HG03108 (cell line): Measurements from ENCODE around the gene TAF8.
A peak's percentile ranks its signal among the peaks of the same experiment; 100 is the strongest.
"Not testable (repeated sequence)": the region's sequence is repeated elsewhere in the genome, so short reads cannot be mapped to it uniquely, and the experiment has no call there.

Experiments used
- ATAC-seq: cut with Tn5 transposase; IDR thresholded peaks from one replicate; pipeline ENCODE4 v1.9.1; 2021; ENCODE audit warnings: moderate library complexity; ENCODE audit not compliant: unreplicated experiment

TAF8 gene

DNA sequence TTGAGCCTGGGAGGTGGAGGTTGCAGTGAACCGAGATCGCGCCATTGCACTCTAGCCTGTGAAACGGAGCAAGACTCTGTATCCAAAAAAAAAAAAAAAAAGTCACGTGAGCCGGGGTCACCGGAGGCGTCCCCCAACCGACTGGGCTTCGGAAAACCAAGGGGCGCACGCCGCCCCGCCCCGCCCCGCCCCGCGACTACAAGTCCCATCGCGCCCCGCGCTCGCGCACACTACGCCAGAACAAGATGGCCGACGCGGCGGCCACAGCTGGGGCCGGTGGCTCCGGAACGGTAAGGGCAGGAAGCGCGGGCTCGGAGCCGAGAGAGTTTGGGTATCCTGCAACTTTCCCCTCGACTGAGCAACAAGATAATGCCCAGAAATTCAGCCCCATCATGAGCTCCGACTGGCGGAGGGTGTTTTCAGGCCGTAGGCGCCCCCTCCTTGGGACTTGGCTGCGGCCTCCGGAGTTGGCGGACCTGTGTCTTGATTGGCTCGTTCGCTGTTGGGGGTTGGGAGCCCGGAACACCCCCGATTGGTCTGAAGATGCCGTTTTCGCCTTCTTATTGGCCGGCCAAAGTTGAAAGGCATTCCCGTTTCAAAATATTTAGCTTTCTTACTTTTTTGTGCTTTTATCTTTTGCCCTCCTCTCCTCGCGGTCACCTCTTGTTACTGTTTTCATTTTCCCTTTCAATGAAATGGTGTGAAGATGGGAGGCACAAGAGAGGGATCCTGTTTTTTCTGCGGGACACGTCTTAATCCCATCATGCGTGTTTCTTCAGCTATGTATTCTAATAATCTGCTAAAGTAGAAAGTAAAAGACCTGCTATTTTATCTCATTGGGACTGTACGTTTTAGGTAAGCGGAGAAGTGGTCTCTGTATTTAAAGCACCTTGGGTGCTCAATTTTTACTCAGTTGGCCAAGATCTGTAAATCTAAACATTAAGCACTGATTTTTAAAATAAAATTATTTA is at the start of gene TAF8:
TSS of gene TAF8 (plus strand) at position 228 of the 971 bp plus-strand sequence. CDS start at position 246, 18 bp downstream.
- ATAC-seq: peak; percentile 64

GRCh38 chr6:42001506-42001905 is 48.8 kb upstream of the TAF8 start:
- no peak for ATAC-seq

DNA sequence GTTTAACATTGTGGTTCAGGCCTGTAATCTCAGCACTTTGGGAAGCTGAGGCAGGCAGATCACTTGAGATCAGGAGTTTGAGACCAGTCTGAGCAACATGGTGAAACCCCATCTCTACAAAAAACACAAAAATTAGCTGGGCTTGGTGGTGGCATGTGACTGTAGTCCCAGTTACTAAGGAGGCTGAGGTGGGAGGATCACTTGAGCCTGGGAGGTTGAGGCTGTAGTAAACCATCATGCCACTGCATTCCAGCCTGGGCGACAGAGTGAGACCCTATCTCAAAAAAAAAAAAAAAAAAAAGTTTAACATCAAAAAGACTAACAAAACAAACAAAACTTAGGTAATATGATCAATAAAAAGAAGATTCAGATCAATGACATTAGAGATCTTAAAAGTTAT is 46.7 kb upstream of the TAF8 start:
- ATAC-seq: not testable (repeated sequence)

- ATAC-seq: no peak
Observed at GRCh38 chr6:42007286-42008137, 42.8 kb upstream of the TAF8 start.

DNA sequence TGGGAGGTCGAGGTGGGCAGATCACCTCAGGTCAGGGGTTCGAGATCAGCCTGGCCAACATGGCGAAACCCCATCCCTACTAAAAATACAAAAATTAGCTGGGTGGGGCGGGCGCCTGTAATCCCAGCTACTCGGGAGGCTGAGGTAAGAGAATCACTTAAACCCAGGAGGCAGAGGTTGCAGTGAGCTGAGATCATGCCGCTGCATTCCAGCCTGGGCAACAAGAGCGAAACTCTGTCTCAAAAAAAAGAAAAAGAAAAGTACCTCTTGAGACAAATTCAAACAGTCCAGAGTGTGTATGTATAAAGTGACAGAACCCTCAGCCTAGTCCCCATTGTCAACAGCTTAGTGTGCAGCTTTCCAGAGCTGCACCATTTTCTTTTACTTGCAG is 42.2 kb upstream of the TAF8 start:
- ATAC-seq: not testable (repeated sequence)

- ATAC-seq: peak; percentile 6
Observed at GRCh38 chr6:42009844-42010184, 40.5 kb upstream of the TAF8 start.

GRCh38 chr6:42010185-42010891 is 40.0 kb upstream of the TAF8 start:
- ATAC-seq: peak; percentile 36

GRCh38 chr6:42010909-42011308 is 39.4 kb upstream of the TAF8 start:
- ATAC-seq: no peak

- ATAC-seq: no peak
Observed at GRCh38 chr6:42012501-42013133, 37.7 kb upstream of the TAF8 start.

DNA sequence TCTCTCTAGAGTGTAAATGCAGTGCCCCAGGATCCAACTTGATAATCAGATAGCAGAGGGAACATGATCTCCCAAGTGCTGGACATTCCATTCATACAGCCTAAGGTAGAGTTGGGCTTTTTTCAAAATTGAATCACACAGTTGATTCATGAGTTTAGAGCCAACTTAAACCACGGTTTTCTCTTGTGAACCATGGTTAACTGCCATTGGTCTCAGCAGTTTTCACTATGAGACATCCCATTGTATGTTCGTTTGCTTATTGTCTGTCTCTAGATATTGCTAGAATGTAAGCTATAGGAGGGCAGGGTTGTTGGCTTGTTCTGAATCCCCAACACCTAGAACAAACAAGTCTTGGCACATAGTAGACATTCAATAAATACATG is 37.2 kb upstream of the TAF8 start:
- ATAC-seq: no peak

GRCh38 chr6:42017021-42017643 is 33.2 kb upstream of the TAF8 start:
- ATAC-seq: no peak

GRCh38 chr6:42020967-42021366 is 29.4 kb upstream of the TAF8 start:
- no peak for ATAC-seq

DNA sequence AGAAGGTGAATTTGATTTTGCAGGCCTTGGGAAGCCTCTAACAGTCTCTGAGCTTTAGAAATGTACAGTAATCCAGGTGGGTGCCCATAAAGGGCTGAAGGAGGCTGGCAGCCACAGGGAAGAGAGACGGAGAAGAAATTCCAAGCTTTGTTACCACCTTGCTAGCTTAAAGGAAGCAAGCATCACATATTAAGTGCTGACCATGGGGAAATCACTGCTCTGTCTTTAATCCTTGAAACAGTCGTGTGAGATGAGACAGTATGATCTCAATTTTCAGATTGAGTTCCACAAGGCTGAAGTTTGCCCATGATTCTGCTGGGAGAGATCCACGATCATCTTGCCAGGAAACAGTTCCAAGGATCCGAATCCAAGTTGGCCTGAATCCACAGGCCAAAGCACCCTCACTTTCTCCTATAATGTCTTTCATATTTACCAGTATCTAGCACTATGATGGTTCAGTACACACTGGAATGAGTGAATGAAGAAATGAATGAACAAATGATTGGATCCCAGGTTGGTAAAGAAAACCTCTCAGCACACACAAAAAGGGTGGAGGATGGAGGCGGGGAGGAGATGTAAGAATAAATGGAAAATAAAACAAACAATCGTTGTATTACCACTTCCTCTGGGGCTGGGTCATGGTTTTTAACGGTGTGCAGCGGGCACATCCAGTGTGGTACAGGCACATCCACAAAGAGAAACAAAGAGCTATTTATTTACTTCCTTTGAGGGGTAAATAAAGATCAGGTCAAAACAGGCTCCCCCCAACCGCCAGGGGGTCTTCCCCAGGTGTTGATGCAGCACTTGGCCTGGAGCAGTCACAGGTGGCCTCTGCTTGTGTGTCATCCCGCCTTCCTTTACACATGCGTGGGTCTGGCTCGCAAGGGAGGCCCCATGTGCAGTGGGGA is 28.2 kb upstream of the TAF8 start:
- ATAC-seq: peak; percentile 38

DNA sequence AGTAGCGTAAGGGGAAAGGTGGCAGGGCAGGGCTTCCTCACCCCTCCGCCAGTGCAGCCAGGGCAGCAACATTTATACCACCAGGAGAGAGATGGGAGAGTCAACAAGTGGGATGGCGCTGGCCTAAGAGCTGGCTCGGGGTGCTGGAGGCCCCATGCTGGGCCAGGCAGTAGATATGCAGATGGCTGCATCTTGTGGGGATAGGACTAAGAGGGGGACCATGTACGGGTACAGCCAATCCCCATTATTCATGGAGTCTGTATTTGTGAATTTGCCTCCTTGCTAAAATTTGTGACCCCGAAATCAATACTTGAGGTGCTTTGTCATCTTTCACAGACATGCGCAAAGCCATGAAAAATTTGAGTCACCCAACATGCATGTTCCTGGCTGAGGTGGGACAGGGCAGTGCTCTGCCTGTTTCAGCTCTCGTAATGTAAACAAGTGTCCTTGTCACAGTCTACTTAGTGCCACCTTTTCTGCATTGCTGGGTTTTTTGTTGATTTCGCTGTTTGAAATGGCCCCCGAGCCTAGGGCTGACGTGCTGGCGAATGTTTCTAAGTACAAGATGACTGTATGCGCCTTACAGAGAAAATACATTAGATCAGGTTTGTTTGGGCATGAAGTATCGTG is 27.5 kb upstream of the TAF8 start:
- ATAC-seq: peak; percentile 0

DNA sequence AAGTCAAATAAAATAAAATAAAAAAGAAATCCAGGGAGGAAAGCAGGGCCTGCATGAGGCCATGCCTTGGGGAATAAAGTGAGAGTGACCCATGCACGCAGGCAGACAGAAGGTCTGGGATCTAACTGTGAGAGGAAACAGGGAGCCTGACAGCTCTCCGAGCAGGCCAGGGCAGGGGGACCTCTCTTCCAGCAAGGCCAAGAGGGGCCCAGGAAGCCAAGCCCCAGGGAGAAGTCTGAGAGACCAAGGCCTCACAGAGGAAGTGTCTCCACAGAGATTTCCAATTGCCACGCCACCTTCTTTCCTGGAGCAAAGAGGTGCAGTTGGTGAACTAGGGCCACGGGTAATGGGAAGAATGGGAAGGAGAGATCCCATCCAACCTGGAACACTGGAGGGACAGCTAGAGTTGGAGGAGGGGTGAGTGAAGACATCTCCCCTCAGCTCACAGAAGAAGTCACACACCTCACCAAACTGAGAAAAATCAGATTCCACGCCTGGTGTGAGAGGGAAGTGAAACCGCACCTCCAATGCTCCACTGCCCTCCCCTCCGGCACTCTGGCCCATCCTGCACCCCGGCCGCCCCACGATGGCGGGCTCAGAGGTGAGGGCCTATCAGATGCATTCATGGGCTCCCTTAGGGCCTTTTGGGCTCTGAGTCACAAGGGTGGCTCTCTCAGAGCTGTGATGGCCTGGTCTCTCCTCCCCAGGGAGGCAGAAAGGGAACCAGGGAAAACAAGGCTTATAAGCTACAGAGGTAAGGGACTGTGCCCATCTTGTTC is 25.1 kb upstream of the TAF8 start:
- peak; percentile 45 for ATAC-seq

GRCh38 chr6:42025845-42026243 is 24.5 kb upstream of the TAF8 start:
- no peak for ATAC-seq

GRCh38 chr6:42026540-42026939 is 23.8 kb upstream of the TAF8 start:
- ATAC-seq: no peak
